Measurements from ENCODE around the gene SMIM24. TPM values are rescaled to one million over a fixed set of nuclear protein-coding genes. Genes with fewer than 3 reads are reported as not detected.

The SMIM24 gene
- total and polyA plus RNA-seq, 9 of the 15 experiments (the other 6 are each of a cell fraction or from before 2014, with no cell fraction given), result 0.45 to 12.3 (median 1.4) TPM; not detected in 1

- TF ChIP-seq REST (IDR thresholded peaks at IDR 0.05; ENCODE audit: borderline replicate concordance), result peak; percentile 74
- no peak for TF ChIP-seq REST (CRISPR knock-in tag; IDR thresholded peaks at IDR 0.05; ENCODE audit: low read depth)
- peak; percentile 59 to 90 for TF ChIP-seq RAD21 (CRISPR knock-in tag; conservative IDR thresholded peaks at IDR 0.05 in 1 of 2, IDR thresholded peaks at IDR 0.05 in 1 of 2)
- peak; percentile 58; the same call in 1 of the 2 replicates for TF ChIP-seq RB1 (IDR thresholded peaks at IDR 0.05; ENCODE audit: low read depth)
- TF ChIP-seq RBM22 (IDR thresholded peaks at IDR 0.05; ENCODE audit: low read depth, low read length, poor library complexity, severe bottlenecking), result peak; percentile 50
Observed at GRCh38 chr19:3471954-3472655, 8.2 kb downstream of the SMIM24 start (continued).
